HG02970 (cell line): Measurements from ENCODE around the gene TAS1R3.

Experiments
- ATAC-seq: cut with Tn5 transposase; IDR thresholded peaks from one replicate; pipeline ENCODE4 v1.9.1; 2021; ENCODE audit warnings: mild to moderate bottlenecking, moderate library complexity, moderate number of reproducible peaks; ENCODE audit not compliant: unreplicated experiment, low FRiP score

TAS1R3 gene

GRCh38 chr1:1294250-1294890 lies 36.7 kb upstream of the TAS1R3 start:
- ATAC-seq: no peak

DNA sequence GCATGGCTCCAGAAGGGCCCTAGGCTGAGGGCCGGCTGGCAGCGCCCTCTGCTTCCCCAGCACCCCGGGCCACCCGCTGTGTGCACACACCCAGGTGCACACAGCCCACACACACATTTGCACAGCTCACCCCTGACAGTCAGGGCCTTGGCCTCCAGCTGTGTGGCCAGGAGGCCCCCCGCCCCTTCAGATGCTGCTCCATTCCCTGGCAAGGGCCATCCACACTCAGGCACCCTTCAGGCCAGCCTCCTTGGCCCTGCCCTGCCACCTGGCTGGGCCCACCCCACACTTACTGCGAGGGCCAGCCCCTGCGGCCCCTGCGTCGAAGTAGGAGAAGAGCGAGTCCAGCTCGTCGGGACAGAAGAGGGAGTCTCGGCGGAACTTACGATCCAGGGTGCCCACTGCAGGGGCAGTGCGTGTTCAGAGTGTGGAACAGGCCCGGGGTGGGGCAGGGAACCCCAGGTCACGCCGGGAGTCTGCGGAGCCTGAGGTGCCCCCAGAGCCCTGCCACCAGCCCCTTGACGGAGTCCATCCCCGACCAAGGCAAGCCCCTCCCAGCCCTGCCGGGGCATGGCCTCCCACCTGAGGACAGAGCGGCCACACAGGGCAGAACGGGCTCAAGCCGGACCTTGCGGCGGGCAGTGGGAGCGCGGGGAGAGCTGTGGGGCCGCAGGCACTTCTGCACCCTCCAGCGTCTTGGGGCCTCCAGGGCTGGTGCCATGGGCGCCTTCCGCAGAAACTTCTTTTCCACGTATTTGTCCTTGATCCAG lies 35.7 kb upstream of the TAS1R3 start:
- no peak for ATAC-seq

GRCh38 chr1:1296070-1297061 lies 34.7 kb upstream of the TAS1R3 start:
- no peak for ATAC-seq

- no peak for ATAC-seq
Measured at GRCh38 chr1:1297802-1298424, 33.2 kb upstream of the TAS1R3 start.

GRCh38 chr1:1298861-1299685 lies 32.0 kb upstream of the TAS1R3 start:
- ATAC-seq: no peak

- ATAC-seq: no peak
Measured at GRCh38 chr1:1299686-1300351, 31.3 kb upstream of the TAS1R3 start.

DNA sequence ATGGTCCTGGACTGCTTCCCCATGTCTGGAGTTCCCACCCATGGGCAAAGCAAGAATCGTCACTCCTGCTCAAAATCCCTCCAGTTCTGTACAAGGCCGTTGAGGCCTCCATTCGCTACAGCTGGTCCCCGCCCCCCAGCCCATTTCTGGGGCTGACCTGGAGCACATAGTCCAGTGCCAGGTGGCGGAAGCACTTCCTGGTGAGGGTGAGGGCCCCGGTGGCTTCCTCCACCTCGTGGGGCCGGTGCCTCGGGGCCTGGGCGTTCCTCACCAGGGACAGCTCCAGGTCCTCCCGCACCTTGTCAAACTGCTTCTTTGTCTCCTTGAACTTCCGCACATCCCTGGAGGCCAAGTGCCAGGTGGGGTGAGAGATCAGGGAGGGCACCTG lies 30.7 kb upstream of the TAS1R3 start:
- no peak for ATAC-seq

DNA sequence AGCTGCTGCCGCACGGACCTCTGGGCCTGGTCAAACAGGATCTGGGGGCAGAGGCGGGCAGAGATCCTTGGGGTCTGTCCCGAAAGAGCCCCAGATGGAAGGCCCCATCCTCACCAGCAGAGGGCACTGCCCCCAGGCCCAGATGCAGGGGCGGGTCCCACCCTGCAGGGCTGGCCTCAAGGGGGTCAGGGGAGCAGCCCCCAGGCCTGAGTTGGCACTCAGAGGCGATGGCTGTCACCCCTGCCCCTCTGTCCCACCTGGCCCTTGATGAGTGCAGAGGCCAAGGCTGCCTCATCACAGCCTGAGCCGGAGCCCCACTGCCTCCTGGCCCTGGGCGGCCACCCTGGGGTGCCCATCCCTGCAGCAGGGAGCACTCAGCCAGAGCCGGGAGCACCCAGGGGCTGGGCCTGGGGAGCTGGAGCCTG lies 29.1 kb upstream of the TAS1R3 start:
- ATAC-seq: no peak

GRCh38 chr1:1302951-1303509 lies 28.1 kb upstream of the TAS1R3 start:
- ATAC-seq: no peak

DNA sequence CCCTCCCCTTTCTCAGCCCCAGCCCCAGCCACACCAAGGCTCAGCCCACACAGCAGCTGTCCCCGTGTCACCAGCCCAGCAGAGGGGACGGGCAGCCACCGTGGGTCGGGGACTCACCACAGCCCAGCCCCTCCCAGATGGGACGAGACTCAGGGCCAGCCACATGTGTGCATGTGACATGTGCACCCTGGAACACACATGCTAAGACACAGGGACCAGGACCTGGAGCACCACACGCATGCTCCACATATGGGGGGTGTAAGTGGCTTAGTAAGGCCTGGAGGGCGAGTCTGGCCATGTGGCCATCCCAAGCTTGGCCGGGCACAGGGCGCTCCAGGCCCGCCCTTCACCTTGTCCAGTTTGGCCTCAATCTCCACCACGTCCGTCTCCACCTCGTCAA lies 27.3 kb upstream of the TAS1R3 start:
- ATAC-seq: no peak

- no peak for ATAC-seq
Measured at GRCh38 chr1:1304331-1305299, 26.5 kb upstream of the TAS1R3 start.

DNA sequence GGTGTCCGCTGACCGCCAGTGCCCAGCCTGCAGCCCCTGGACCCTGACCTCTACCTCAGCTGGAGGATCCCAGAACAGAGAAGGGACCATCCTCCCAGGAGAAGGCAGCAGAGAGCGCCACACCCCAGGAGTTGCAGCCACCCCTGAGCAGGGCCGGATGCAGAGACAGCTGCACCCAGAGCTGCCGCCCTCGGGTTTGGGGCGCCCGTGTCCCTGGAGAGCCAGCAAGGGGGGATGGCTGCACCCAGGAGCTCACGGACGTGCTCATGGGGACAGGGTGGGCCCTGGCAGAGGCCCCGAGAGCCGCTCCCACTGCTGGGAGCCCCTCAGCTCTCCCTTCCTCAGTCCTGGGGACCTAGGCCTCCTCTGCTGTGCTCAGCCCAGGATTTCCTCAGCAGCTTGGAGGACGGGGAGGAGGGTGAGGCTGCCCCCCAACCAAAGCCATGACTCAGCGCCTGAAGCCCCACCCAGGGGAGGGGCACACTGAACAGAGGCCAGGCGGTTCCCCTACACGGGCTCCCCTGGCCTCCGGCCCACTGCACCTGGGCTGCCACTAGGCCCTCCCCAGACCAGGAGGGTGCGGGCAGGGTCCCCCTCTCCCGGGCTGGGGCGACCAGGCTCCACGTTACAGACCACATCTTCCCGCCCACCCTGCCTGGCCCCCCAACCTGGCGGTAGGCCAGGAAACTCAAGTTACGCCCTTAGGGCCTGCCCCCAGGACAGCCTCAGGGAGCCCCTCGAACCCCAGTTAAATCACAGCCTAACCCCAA lies 25.6 kb upstream of the TAS1R3 start:
- no peak for ATAC-seq

DNA sequence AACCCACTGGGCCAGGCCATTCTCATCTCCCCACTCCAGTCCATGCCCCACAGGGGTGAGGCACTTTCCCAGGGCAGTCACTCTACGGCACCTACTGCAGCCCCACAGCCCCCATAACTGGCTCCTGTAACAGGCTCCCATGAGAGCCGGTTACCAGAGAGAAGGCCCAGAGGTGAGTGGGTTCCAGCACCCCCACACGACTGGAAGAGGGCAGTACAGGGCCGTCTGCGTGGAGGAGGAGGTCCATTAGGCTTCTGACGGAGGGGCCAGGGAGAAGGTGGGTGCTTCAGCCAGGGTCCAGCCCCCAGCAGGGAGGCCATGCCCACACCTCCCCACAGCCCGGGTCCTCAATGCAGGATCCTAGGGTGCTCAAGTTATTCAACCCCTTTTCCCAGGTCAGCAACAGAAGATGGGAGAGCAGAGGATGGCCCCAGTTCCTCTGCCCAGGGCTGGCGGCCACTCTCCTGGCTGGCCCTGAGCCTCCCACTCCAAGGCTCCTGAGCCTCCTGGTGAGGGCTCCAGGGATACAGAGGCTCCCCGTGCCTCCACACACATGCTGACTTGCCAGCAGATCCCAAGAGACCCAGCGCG lies 24.9 kb upstream of the TAS1R3 start:
- ATAC-seq: no peak

GRCh38 chr1:1306661-1307260 lies 24.3 kb upstream of the TAS1R3 start:
- ATAC-seq: no peak

DNA sequence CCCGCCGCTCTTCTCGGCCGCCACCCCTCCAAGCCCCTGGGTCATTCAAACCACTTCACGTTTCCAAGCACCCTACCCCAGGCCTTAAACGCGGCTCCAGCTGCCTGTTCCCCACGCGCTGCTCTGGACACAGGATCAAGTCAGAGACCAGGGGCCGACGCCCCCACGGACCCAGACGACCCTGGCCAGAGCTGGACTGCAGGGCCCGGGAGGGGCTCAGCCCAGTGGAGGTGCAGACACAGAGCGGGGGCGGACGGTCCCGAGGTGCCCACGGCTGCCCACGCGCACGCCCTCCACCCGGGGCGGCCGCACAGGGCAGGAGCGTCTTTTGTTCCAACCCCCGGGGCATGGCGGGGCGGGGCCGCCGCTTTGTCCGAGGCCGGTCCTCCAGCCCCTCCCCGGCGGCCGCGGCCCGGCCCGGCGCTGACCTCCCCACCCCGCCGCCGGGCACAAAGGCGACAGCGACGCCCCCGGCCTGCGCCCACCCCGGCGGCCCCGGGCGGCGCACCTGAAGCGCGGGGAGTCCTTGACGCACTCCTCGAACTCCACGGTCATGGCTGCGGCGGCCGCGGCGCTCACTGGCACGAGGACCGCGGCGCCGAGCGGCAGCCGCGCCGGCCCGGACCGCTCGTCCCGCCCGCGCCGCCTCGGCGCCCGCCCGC lies 23.7 kb upstream of the TAS1R3 start:
- ATAC-seq: peak; percentile 1
